GM23338 (cell line): Measurements from ENCODE around the gene SRI. TPM values are rescaled to one million over a fixed set of nuclear protein-coding genes. Genes with fewer than 3 reads are reported as not detected.

Experiments
- ATAC-seq: fragments of 200-7000 bp; cut with Tn5 transposase; 3 replicates; pipeline ENCODE4 v1.9.1; 2020
- DNase-seq: peaks from one replicate; pipeline ENCODE4 v3.0.0-alpha.2; 2015; ENCODE audit warnings: low spot score
- H2AFZ ChIP-seq: fragments of 200-600 bp; sonication (generic); 2 replicates; pipeline ENCODE4 v1.8.0; 2016; ENCODE audit warnings: antibody characterized with exemption, mild to moderate bottlenecking, moderate library complexity
- H3F3A ChIP-seq: fragments of 200-600 bp; sonication (generic); replicated peaks from 2 replicates; pipeline ENCODE4 v1.8.0; 2017; ENCODE audit warnings: antibody characterized with exemption, mixed run types, low read depth
- H3K27ac ChIP-seq: fragments of 200-600 bp; sonication (generic); 2 replicates; pipeline ENCODE4 v1.6.1; 2016; ENCODE audit warnings: low read depth
- H3K27me3 ChIP-seq: fragments of 200-600 bp; sonication (generic); 2 replicates; pipeline ENCODE4 v1.8.0; 2016; ENCODE audit warnings: mild to moderate bottlenecking, mixed run types, moderate library complexity; ENCODE audit not compliant: insufficient read depth
- H3K36me3 ChIP-seq: fragments of 200-600 bp; sonication (generic); 2 replicates; pipeline ENCODE4 v1.8.0; 2016; ENCODE audit warnings: mild to moderate bottlenecking; ENCODE audit not compliant: insufficient read depth
- H3K4me1 ChIP-seq: fragments of 200-600 bp; sonication (generic); 2 replicates; pipeline ENCODE4 v1.8.0; 2016; ENCODE audit warnings: mild to moderate bottlenecking, moderate library complexity; ENCODE audit not compliant: insufficient read depth
- H3K4me2 ChIP-seq: fragments of 200-600 bp; sonication (generic); 2 replicates; pipeline ENCODE4 v1.7.1; 2017; ENCODE audit warnings: mixed run types
- H3K4me3 ChIP-seq: fragments of 200-600 bp; sonication (generic); 2 replicates; pipeline ENCODE4 v1.6.1; 2016; ENCODE audit warnings: mixed run types
- H3K79me2 ChIP-seq: fragments of 200-600 bp; sonication (generic); replicated peaks from 2 replicates; pipeline ENCODE4 v1.8.0; 2017; ENCODE audit warnings: mild to moderate bottlenecking; ENCODE audit not compliant: insufficient read depth
- H3K9me2 ChIP-seq: fragments of 200-600 bp; sonication (generic); 2 replicates; pipeline ENCODE4 v1.8.0; 2017; ENCODE audit not compliant: insufficient read depth
- H4K20me1 ChIP-seq: fragments of 200-600 bp; sonication (generic); replicated peaks from 2 replicates; pipeline ENCODE4 v1.8.0; 2017; ENCODE audit warnings: mild to moderate bottlenecking; ENCODE audit not compliant: insufficient read depth
- H3K27ac Mint-ChIP-seq: 2 replicates; pipeline ENCODE4 v1.8.0; 2020; ENCODE audit warnings: inconsistent platforms, mild to moderate bottlenecking, moderate library complexity, mixed read lengths
- H3K27me3 Mint-ChIP-seq: 3 replicates; pipeline ENCODE4 v1.8.0; 2022; ENCODE audit warnings: low read depth, mild to moderate bottlenecking, moderate library complexity, mixed read lengths, inconsistent platforms; ENCODE audit not compliant: insufficient read depth, poor library complexity
- H3K36me3 Mint-ChIP-seq: 3 replicates; pipeline ENCODE4 v1.8.0; 2021; ENCODE audit warnings: low read depth, mild to moderate bottlenecking, inconsistent platforms, moderate library complexity, mixed read lengths
- H3K4me1 Mint-ChIP-seq: 3 replicates; pipeline ENCODE4 v1.8.0; 2020; ENCODE audit warnings: mild to moderate bottlenecking, inconsistent platforms, mixed read lengths
- H3K4me3 Mint-ChIP-seq: 3 replicates; pipeline ENCODE4 v1.8.0; 2021; ENCODE audit warnings: moderate library complexity, mild to moderate bottlenecking, inconsistent platforms, mixed read lengths
- H3K9me3 Mint-ChIP-seq: 3 replicates; pipeline ENCODE4 v1.8.0; 2020; ENCODE audit warnings: moderate library complexity, mild to moderate bottlenecking, inconsistent platforms, mixed read lengths
- EZH2 ChIP-seq: fragments of 200-600 bp; sonication (generic); IDR thresholded peaks from one replicate; pipeline ENCODE4 v1.8.0; 2017; ENCODE audit warnings: antibody characterized with exemption, mild to moderate bottlenecking, low read depth; ENCODE audit not compliant: unreplicated experiment
- EZH2phosphoT487 ChIP-seq: fragments of 200-600 bp; sonication (generic); IDR thresholded peaks from one replicate; pipeline ENCODE4 v1.8.1; 2018; ENCODE audit warnings: antibody characterized with exemption; ENCODE audit not compliant: unreplicated experiment
- JUNB ChIP-seq: IDR thresholded peaks from one replicate; pipeline ENCODE4 v1.6.1; 2016; ENCODE audit warnings: antibody characterized with exemption; ENCODE audit not compliant: unreplicated experiment
- NANOG ChIP-seq: IDR thresholded peaks from 2 replicates; pipeline ENCODE4 v1.6.1; 2016; ENCODE audit warnings: antibody characterized with exemption, borderline replicate concordance
- POLR2AphosphoS5 ChIP-seq: IDR thresholded peaks from 2 replicates; pipeline ENCODE4 v1.6.1; 2016; ENCODE audit warnings: antibody characterized with exemption, low read depth
- STAT1 ChIP-seq: IDR thresholded peaks from one replicate; pipeline ENCODE4 v1.6.1; 2016; ENCODE audit warnings: antibody characterized with exemption; ENCODE audit not compliant: unreplicated experiment
- ZNF114 ChIP-seq: fragments of 250-450 bp; sonication (Bioruptor Pico); IDR thresholded peaks from 2 replicates; pipeline ENCODE4 v1.5.0; 2020; ENCODE audit warnings: mild to moderate bottlenecking, moderate library complexity
- ZNF331 ChIP-seq: fragments of 250-450 bp; sonication (Bioruptor Pico); IDR thresholded peaks from 2 replicates; pipeline ENCODE4 v1.5.0; 2020; ENCODE audit warnings: low read depth, mild to moderate bottlenecking, moderate library complexity
- polyA plus RNA-seq: library from polyadenylated mRNA; unstranded; fragments of >200 nt; fragmentation: Nextera tagmentation; extraction: Ambion mirVana; gene quantifications from 2 replicates; pipeline ENCODE4 v1.2.1, GENCODE V29; 2016
- total RNA-seq: library from RNA; depleted of rRNA; stranded (reverse); fragments of >200 nt; shearing (Covaris generic); gene quantifications from 2 replicates; pipeline ENCODE4 v1.2.3, GENCODE V29; 2014
- TF ChIP-seq, protein P1 (sequence below): IDR thresholded peaks from one replicate; pipeline ENCODE4 v1.6.1; 2018; ENCODE audit warnings: antibody characterized with exemption; ENCODE audit not compliant: unreplicated experiment
- TF ChIP-seq, protein P2 (sequence below): IDR thresholded peaks from 2 replicates; pipeline ENCODE4 v1.6.1; 2016; ENCODE audit warnings: antibody characterized with exemption
- TF ChIP-seq, protein P3 (sequence below): fragments of 250-450 bp; sonication (Bioruptor Pico); IDR thresholded peaks from 2 replicates; pipeline ENCODE4 v1.5.0; 2020; ENCODE audit warnings: mild to moderate bottlenecking, moderate library complexity

The SRI gene
- total and polyA plus RNA-seq, 2 experiments from 2014 or later = 141 to 321 TPM

DNA sequence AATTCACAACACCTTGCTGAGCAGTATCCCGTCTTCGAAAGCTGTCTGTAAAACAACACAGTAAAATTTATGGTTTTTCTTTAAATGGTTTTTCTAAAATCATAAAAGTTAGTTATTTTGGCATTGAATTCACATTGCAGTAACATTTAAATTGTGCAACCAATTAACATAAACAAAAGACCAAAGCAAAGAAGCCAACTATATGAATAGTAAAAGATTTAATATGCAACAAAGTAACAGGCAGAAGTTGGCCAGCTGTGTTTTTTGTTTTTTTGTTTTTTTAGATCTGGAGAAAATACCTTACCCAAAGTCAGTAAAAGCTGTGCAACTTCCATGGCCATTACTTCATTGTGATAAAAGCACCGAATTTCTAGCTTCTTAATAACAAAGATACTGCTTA is 11.3 kb downstream of the SRI start:
- ATAC-seq (no peak), DNase-seq (no peak)
- peaks cover 66% of the 10 kb centered on the region for H3K36me3 Mint-ChIP-seq
- Histone ChIP-seq H3K79me2 (peaks cover 16% of the 10 kb centered on the region), H2AFZ (no peak overlapping the region), H3K4me1 (no peaks in the 10 kb centered on the region), H3K9me2 (no peaks in the 10 kb centered on the region), H4K20me1 (no peaks in the 10 kb centered on the region), H3F3A (no peaks in the 10 kb centered on the region), H3K4me2 (no peak overlapping the region), H3K36me3 (peaks cover 34% of the 10 kb centered on the region), H3K27me3 (no peaks in the 10 kb centered on the region), H3K27ac (no peak overlapping the region), H3K4me3 (no peak overlapping the region)
- H3K27me3 Mint-ChIP-seq = no peaks in the 10 kb centered on the region
- no peak overlapping the region for H3K4me3 Mint-ChIP-seq
- no peak overlapping the region for H3K27ac Mint-ChIP-seq
- no peaks in the 10 kb centered on the region for H3K9me3 Mint-ChIP-seq
- peaks cover 3% of the 10 kb centered on the region; the same call in 1 of the 3 replicates for H3K4me1 Mint-ChIP-seq
- no peak for TF ChIP-seq NANOG
- TF ChIP-seq, protein P1, sequence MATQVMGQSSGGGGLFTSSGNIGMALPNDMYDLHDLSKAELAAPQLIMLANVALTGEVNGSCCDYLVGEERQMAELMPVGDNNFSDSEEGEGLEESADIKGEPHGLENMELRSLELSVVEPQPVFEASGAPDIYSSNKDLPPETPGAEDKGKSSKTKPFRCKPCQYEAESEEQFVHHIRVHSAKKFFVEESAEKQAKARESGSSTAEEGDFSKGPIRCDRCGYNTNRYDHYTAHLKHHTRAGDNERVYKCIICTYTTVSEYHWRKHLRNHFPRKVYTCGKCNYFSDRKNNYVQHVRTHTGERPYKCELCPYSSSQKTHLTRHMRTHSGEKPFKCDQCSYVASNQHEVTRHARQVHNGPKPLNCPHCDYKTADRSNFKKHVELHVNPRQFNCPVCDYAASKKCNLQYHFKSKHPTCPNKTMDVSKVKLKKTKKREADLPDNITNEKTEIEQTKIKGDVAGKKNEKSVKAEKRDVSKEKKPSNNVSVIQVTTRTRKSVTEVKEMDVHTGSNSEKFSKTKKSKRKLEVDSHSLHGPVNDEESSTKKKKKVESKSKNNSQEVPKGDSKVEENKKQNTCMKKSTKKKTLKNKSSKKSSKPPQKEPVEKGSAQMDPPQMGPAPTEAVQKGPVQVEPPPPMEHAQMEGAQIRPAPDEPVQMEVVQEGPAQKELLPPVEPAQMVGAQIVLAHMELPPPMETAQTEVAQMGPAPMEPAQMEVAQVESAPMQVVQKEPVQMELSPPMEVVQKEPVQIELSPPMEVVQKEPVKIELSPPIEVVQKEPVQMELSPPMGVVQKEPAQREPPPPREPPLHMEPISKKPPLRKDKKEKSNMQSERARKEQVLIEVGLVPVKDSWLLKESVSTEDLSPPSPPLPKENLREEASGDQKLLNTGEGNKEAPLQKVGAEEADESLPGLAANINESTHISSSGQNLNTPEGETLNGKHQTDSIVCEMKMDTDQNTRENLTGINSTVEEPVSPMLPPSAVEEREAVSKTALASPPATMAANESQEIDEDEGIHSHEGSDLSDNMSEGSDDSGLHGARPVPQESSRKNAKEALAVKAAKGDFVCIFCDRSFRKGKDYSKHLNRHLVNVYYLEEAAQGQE = no peak
- no peak for TF ChIP-seq JUNB
- TF ChIP-seq, protein P2, sequence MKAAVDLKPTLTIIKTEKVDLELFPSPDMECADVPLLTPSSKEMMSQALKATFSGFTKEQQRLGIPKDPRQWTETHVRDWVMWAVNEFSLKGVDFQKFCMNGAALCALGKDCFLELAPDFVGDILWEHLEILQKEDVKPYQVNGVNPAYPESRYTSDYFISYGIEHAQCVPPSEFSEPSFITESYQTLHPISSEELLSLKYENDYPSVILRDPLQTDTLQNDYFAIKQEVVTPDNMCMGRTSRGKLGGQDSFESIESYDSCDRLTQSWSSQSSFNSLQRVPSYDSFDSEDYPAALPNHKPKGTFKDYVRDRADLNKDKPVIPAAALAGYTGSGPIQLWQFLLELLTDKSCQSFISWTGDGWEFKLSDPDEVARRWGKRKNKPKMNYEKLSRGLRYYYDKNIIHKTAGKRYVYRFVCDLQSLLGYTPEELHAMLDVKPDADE = no peak
- no peak for TF ChIP-seq STAT1
- no peak for TF ChIP-seq EZH2phosphoT487
- no peak for TF ChIP-seq POLR2AphosphoS5
- TF ChIP-seq ZNF331 = no peak
- no peak for TF ChIP-seq EZH2
- TF ChIP-seq, protein P3, sequence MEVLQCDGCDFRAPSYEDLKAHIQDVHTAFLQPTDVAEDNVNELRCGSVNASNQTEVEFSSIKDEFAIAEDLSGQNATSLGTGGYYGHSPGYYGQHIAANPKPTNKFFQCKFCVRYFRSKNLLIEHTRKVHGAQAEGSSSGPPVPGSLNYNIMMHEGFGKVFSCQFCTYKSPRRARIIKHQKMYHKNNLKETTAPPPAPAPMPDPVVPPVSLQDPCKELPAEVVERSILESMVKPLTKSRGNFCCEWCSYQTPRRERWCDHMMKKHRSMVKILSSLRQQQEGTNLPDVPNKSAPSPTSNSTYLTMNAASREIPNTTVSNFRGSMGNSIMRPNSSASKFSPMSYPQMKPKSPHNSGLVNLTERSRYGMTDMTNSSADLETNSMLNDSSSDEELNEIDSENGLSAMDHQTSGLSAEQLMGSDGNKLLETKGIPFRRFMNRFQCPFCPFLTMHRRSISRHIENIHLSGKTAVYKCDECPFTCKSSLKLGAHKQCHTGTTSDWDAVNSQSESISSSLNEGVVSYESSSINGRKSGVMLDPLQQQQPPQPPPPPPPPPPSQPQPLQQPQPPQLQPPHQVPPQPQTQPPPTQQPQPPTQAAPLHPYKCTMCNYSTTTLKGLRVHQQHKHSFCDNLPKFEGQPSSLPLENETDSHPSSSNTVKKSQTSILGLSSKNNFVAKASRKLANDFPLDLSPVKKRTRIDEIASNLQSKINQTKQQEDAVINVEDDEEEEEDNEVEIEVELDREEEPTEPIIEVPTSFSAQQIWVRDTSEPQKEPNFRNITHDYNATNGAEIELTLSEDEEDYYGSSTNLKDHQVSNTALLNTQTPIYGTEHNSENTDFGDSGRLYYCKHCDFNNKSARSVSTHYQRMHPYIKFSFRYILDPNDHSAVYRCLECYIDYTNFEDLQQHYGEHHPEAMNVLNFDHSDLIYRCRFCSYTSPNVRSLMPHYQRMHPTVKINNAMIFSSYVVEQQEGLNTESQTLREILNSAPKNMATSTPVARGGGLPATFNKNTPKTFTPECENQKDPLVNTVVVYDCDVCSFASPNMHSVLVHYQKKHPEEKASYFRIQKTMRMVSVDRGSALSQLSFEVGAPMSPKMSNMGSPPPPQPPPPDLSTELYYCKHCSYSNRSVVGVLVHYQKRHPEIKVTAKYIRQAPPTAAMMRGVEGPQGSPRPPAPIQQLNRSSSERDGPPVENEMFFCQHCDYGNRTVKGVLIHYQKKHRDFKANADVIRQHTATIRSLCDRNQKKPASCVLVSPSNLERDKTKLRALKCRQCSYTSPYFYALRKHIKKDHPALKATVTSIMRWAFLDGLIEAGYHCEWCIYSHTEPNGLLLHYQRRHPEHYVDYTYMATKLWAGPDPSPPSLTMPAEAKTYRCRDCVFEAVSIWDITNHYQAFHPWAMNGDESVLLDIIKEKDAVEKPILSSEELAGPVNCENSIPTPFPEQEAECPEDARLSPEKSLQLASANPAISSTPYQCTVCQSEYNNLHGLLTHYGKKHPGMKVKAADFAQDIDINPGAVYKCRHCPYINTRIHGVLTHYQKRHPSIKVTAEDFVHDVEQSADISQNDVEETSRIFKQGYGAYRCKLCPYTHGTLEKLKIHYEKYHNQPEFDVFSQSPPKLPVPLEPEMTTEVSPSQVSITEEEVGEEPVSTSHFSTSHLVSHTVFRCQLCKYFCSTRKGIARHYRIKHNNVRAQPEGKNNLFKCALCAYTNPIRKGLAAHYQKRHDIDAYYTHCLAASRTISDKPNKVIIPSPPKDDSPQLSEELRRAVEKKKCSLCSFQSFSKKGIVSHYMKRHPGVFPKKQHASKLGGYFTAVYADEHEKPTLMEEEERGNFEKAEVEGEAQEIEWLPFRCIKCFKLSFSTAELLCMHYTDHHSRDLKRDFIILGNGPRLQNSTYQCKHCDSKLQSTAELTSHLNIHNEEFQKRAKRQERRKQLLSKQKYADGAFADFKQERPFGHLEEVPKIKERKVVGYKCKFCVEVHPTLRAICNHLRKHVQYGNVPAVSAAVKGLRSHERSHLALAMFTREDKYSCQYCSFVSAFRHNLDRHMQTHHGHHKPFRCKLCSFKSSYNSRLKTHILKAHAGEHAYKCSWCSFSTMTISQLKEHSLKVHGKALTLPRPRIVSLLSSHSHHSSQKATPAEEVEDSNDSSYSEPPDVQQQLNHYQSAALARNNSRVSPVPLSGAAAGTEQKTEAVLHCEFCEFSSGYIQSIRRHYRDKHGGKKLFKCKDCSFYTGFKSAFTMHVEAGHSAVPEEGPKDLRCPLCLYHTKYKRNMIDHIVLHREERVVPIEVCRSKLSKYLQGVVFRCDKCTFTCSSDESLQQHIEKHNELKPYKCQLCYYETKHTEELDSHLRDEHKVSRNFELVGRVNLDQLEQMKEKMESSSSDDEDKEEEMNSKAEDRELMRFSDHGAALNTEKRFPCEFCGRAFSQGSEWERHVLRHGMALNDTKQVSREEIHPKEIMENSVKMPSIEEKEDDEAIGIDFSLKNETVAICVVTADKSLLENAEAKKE (CRISPR knock-in tag) = no peak
- TF ChIP-seq ZNF114 (CRISPR knock-in tag) = no peak
